AG20443 (cell line): ENCODE results near the gene TXNDC11.
A peak's percentile ranks its signal among the peaks of the same experiment; 100 is the strongest.

Source experiments
- DNase-seq: peaks from one replicate; pipeline ENCODE4 v3.0.0; 2012; ENCODE audit warnings: low spot score, mixed read lengths

The TXNDC11 gene

GRCh38 chr16:11673091-11674000, 69.3 kb downstream of the TXNDC11 start:
- DNase-seq: no peak

DNA sequence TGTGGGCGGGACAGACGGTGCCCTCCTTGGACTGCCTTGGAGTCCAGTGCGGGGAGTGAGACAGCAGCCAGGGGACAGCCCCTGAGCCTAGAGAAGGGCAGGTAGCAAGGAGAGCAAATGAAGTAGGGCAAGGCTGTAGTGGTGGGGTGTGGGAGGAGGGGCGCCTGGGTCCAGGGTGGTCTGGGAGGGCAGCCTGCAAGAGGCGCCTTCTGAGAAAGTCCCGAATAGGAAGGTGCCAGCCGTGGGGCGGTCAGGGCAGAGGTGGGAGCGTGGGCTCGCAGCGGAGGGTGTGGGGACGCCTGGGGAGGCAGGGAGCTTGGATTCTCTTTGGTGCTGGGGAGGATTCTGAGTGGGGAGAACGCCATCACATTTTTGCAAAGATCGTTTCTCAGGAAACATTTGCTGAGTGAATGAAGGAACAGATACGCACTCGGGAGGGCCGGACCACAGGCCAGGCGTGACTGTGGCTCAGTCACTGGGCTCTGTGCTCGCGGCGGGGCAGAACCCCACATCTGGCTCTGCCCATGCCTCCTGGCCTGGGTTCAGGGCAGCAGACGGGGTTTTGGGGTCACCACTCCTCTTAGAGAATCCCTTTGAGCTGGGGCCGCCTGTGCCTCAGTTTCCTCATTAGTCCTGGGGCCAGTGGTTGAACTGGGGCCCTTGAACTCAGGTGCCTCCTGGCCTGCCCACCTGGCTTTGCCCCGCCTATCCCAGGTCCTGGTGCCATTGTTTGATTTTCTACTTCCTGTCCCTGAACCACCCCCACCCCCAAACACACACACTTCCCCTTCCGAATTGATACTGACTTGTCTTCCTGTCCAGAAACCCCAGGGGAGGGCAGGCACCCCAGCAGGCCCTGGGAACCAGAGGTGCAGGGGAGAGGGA, 70.2 kb downstream of the TXNDC11 start:
- no peak for DNase-seq

GRCh38 chr16:11671676-11672075, 71.0 kb downstream of the TXNDC11 start:
- no peak for DNase-seq

- no peak for DNase-seq
Measured at GRCh38 chr16:11671271-11671670, 71.4 kb downstream of the TXNDC11 start.

GRCh38 chr16:11670171-11671131, 72.2 kb downstream of the TXNDC11 start:
- DNase-seq: no peak

DNA sequence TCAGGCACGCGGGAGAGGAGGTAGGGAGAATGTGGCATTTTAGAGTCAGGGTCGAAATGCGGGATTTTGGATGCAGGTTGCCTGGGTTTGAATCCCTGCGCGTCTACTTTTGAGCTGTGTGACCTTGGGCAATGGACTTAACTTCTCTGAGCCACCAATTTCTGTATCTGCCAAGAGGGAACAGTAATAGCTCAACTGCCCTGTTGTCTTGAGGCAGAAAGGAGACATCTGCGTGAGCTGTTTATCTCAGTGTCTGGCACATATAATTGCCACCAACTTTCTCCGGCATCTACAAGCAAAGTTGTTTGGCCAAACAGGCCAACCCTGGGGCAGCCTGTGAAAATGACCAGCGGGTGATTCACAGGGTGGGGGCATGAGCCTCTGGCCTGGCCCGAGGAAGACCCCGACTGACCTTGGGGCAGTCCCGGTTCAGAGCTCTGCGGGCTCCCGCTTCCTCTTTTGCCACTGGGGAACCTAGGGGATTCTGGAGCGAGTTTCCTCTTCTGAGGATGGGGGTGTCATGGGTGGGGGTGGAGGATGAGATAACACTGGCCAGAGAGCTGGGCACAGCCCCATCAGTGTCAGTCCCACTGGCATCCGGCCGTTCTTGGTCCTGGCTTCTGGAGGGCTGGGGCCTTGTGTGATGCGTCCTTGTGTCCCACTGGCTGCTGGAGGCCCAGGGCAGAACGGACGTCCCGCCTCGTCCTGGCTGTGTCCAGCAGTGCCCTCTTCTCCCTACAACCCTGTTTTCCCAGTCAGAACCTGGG, 73.1 kb downstream of the TXNDC11 start:
- DNase-seq: peak; percentile 50

GRCh38 chr16:11668623-11669379, 73.9 kb downstream of the TXNDC11 start:
- DNase-seq: peak; percentile 48

- DNase-seq: peak; percentile 99
Measured at GRCh38 chr16:11667824-11668622, 74.6 kb downstream of the TXNDC11 start, which contains the start of gene SNN. SNN (plus strand) TSS chr16:11668455; CDS start chr16:11676060, 7,605 bp downstream.

GRCh38 chr16:11667221-11667823, 75.3 kb downstream of the TXNDC11 start:
- DNase-seq: no peak

GRCh38 chr16:11666103-11667055, 76.3 kb downstream of the TXNDC11 start:
- DNase-seq: no peak

GRCh38 chr16:11665071-11665491, 77.6 kb downstream of the TXNDC11 start:
- no peak for DNase-seq

- DNase-seq: no peak
Measured at GRCh38 chr16:11662582-11662981, 80.1 kb downstream of the TXNDC11 start.

GRCh38 chr16:11660565-11660964, 82.1 kb downstream of the TXNDC11 start:
- DNase-seq: no peak

GRCh38 chr16:11658896-11659708, 83.6 kb downstream of the TXNDC11 start:
- DNase-seq: no peak

DNA sequence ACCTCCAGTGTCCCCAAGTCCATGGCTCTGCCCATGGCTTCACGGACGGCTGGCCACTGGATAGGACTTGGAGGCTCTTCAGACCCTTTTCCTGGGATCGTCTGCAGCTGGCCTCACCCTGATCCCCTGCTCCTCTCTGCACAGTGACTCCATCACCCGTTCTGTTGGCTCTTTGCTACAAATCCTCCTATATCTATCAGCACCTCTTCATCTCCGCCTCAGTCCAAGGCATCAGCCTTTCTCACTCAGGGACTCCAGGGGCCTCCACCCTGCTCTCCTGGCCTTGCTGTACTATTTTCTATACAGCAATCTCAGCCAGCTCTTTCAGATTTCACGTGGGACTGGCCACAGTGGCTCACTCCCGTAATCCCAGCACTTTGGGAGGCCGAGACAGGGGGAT, 85.1 kb downstream of the TXNDC11 start:
- no peak for DNase-seq

DNA sequence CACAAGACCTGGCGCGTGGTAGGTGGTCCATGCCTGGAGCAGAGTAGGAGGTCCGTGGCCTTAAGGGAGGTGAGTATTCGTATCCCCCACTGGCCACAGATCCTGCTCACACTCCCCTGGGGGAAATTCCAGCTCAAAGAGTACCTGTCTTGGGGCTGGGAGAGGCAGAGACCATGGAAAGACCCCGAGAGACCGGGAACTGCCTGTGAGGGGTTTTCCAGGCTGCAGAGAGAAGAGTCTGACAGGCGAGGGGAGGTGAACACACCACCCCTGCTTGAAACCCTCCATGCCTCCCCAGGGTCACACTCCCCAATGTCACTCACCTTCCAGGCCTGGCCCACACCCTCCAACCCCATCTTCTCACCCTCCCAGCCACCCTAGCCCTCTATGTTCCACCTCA, 87.0 kb downstream of the TXNDC11 start:
- no peak for DNase-seq

DNA sequence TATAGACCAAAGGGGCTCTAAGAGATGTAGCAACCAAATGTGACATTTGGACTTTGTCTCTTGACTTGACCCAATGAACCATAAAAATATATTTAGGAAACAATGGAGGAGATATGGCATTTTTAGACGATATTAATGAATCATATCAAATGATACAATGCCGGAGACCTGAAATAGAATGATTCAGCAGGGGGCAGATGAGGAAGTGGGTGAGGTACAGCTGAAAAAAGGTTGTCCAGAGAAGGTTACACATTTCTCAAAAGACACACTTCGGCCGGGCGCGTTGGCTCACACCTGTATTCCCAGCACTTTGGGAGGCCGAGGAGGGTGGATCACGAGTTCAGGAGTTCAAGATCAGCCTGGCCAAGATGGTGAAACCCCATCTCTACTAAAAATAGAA, 90.9 kb downstream of the TXNDC11 start:
- DNase-seq: no peak
